ENCODE data around the gene IFT22. TPM values are rescaled to one million over a fixed set of nuclear protein-coding genes. Genes with fewer than 3 reads are reported as not detected.

IFT22 gene
- total RNA-seq, 2 experiments from 2014 or later = 6.1 to 6.3 TPM

DNA sequence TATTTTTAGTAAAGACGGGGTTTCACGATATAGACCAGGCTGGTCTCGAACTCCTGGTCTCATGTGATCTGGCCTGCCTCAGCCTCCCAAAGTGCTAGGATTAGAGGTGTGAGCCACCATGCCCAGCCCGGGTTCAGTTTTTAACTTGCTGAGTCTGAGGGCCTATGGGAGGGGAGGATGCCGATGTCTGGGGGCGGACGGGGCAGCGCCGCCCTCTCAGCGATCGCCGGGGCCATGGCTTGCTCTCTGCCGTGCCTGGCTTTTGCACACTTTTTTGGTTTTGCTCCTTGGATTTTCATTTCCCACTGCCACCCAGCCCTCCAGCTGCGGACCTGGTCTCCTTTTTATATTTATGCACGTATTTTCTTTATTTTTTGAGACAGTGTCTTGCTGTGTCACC is 25.9 kb upstream of the IFT22 start:
- Mint-ChIP-seq H3K27ac (no peak overlapping the region), H3K27me3 (peaks cover 5% of the 10 kb centered on the region), H3K9me3 (no peaks in the 10 kb centered on the region), H3K36me3 (no peaks in the 10 kb centered on the region), H3K4me1 (peaks cover 7% of the 10 kb centered on the region), H3K4me3 (no peak overlapping the region)
- ATAC-seq (ENCODE audit: low read depth) (no peak), DNase-seq (no peak)
- POLR2A ChIA-PET = interaction anchor here (0.5 kb wide), 1 partner anchor 14 kb away, joined by 3 read pairs; no protein-coding TSS in a partner anchor

DNA sequence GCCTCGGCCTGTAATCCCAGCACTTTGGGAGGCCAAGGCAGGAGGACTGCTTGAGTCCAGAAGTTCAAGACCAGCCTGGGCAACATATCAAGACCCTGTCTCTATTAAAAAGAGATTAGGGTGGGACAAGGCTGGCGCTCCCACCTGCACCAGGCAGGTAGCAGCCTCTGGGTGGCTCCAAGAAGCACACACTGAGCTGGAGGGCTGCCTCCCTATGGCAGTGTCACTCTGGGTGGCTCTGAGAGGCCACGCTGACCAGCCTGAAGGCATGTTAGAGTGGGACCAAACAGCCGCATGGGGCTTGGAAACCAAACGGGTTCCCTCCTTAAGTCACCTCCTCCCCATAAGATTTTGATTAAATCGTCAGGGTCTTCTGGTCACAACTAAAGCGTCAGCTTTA is 21.3 kb upstream of the IFT22 start:
- Mint-ChIP-seq H3K27ac (no peak overlapping the region), H3K36me3 (no peaks in the 10 kb centered on the region), H3K27me3 (peaks cover 2% of the 10 kb centered on the region), H3K4me1 (no peaks in the 10 kb centered on the region), H3K9me3 (no peaks in the 10 kb centered on the region), H3K4me3 (no peak overlapping the region)
- POLR2A ChIA-PET = no interaction called here
- ATAC-seq (ENCODE audit: low read depth) = no peak
- DNase-seq = no peak

DNA sequence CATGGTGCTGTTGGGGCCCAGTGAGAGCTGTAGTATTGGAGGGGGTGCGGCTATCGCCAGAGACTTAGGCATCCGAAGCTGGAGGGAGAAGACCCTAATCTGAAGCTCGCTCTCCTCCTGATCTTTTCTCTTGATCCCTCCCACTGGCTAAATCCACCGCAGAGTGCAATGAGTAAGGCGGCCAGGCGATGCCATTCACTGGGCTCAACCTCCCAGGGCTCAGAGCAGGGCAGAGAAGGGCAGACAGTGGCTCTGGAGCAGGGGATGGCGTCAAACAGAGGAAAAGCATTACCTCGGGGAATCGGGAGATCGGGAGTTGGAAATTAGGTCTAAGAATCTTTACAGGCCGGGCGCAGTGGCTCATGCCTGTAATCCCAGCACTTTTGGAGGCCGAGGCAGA is 18.8 kb upstream of the IFT22 start:
- ATAC-seq (ENCODE audit: low read depth) = no peak

DNA sequence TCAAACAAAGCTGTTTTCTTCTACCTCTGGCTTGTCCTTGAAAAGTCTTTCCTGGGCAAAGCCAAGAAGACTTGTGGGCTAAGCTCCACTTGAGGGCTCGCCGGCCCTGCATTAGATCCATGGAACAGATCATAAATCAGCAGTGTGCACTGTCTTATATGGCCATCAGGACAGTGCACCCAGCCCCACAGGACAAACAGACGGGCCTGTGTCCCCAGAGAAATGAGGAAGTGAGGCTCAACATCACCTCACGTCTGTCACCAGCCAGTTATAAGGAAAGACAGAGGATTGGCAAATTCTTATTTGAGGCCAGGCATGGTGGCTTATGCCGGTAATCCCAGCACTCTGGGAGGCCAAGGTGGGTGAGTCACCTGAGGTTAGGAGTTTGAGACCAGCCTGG is 12.3 kb upstream of the IFT22 start:
- POLR2A ChIA-PET = interaction anchor here (0.6 kb wide), 1 partner anchor 14 kb away, joined by 3 read pairs; no protein-coding TSS in a partner anchor
- ATAC-seq (ENCODE audit: low read depth) (no peak), DNase-seq (no peak)
- H3K27ac Mint-ChIP-seq = no peak overlapping the region
- H3K9me3 Mint-ChIP-seq = no peaks in the 10 kb centered on the region
- peaks cover 3% of the 10 kb centered on the region for H3K4me1 Mint-ChIP-seq
- no peak overlapping the region for H3K4me3 Mint-ChIP-seq
- no peaks in the 10 kb centered on the region for H3K36me3 Mint-ChIP-seq
- H3K27me3 Mint-ChIP-seq = peaks cover 3% of the 10 kb centered on the region

More for the DNA sequence above, 18.8 kb upstream of the IFT22 start:
- H3K4me1 Mint-ChIP-seq = no peaks in the 10 kb centered on the region
- H3K27ac Mint-ChIP-seq = no peak overlapping the region
- no peaks in the 10 kb centered on the region for H3K36me3 Mint-ChIP-seq
- no peaks in the 10 kb centered on the region for H3K9me3 Mint-ChIP-seq
- H3K4me3 Mint-ChIP-seq = no peak overlapping the region
- no peak for DNase-seq
- peaks cover 2% of the 10 kb centered on the region for H3K27me3 Mint-ChIP-seq
- POLR2A ChIA-PET = no interaction called here

DNA sequence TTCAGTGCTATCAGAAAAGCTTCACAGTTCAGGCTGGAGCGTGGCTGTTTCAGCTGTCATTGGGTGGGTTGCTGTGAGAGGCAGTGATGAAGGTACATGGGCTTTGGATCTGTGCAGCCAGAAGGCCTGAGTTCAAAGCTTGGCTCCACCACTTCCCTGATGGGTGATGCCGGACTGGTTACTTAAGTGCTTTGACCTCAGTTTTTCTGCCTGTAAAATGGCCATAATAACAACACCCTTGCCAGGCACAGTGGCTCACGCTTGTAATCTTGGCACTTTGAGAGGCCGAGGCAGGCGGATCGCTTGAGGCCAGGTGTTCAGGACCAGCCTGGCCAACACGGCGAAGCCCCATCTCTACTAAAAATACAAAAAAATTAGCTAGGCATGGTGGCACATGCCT is 10.4 kb upstream of the IFT22 start:
- H3K9me3 Mint-ChIP-seq = no peaks in the 10 kb centered on the region

DNA sequence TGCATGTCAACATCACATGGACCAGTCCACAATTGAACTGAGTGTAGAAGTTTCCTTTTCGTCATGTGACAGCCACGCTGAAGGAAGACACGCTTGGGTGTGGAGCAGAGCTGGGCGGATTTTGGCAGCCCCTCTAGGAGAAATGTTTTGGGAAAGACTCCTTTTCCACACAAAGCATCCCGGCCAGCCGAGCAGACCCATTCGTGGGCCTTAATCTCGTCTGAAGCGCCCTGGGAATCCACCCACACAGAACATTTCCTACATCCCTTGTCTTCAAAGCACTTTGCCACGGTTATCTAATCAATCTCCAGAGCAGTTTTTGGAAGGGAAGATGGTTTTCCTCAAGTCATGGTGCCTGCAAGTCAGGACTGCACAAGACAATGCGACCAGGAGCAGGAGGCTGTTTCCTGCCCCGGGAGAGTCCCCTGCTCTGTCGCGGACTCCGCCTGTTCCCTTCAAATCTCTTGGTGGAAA is 8.4 kb upstream of the IFT22 start:
- Mint-ChIP-seq H3K27me3 (peaks cover 3% of the 10 kb centered on the region), H3K36me3 (no peaks in the 10 kb centered on the region), H3K27ac (no peak overlapping the region), H3K4me1 (peaks cover 3% of the 10 kb centered on the region), H3K4me3 (no peak overlapping the region), H3K9me3 (no peaks in the 10 kb centered on the region)
- ATAC-seq (ENCODE audit: low read depth) (no peak), DNase-seq (no peak)
- POLR2A ChIA-PET = no interaction called here

More for the DNA sequence above, 10.4 kb upstream of the IFT22 start:
- no peak overlapping the region for H3K27ac Mint-ChIP-seq
- H3K4me3 Mint-ChIP-seq = no peak overlapping the region
- POLR2A ChIA-PET = no interaction called here
- ATAC-seq (ENCODE audit: low read depth) (no peak), DNase-seq (no peak)
- peaks cover 3% of the 10 kb centered on the region for H3K27me3 Mint-ChIP-seq
- H3K36me3 Mint-ChIP-seq = no peaks in the 10 kb centered on the region
- peaks cover 3% of the 10 kb centered on the region for H3K4me1 Mint-ChIP-seq

DNA sequence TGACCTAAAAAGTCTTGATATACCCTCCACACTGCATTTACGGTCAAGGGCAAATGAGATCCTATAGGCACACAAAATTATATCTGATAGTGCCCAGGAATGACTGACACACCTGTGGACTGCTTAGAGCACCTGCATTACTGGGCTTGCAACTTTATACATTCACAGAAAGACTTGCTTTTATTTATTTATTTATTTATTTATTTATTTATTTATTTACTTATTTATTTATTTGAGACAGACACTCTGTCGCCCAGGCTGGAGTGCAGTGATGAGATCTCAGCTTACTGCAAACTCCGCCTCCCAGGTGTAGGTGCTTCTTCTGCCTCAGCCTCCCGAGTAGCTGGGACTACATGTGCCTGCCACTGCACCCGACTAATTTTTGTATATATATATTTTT is 6.5 kb upstream of the IFT22 start:
- Mint-ChIP-seq H3K4me3 (no peak overlapping the region), H3K4me1 (peaks cover 3% of the 10 kb centered on the region), H3K27me3 (no peaks in the 10 kb centered on the region), H3K9me3 (no peaks in the 10 kb centered on the region), H3K36me3 (no peaks in the 10 kb centered on the region), H3K27ac (no peak overlapping the region)
- POLR2A ChIA-PET = no interaction called here
- no peak for DNase-seq
- ATAC-seq (ENCODE audit: low read depth) = no peak

DNA sequence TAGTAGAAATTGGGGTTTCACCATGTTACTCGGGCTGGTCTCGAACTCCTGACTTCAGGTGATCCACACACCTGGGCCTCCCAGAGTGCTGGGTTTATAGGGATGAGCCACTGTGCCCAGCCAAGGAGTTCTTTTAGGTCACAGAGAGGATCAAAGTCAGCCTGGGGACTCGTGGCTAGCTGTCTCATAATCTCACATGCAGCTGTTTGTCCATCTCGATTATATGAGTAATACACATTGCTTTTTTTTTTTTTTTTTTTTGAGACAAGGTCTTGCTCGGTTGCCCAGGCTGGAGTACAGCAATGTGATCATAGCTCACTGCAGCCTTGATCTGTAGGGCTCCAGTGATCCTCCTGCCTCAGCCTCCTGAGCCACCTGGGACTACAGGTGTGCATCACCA is 2.2 kb downstream of the IFT22 start:
- Mint-ChIP-seq H3K9me3 (no peaks in the 10 kb centered on the region), H3K27ac (no peak overlapping the region), H3K4me1 (peaks cover 7% of the 10 kb centered on the region), H3K4me3 (no peak overlapping the region), H3K27me3 (no peaks in the 10 kb centered on the region), H3K36me3 (peaks cover 3% of the 10 kb centered on the region)
- POLR2A ChIA-PET = interaction anchor here (0.6 kb wide), 1 partner anchor 172 kb away, joined by 4 read pairs; no protein-coding TSS in a partner anchor
- ATAC-seq (ENCODE audit: low read depth) (no peak), DNase-seq (no peak)

DNA sequence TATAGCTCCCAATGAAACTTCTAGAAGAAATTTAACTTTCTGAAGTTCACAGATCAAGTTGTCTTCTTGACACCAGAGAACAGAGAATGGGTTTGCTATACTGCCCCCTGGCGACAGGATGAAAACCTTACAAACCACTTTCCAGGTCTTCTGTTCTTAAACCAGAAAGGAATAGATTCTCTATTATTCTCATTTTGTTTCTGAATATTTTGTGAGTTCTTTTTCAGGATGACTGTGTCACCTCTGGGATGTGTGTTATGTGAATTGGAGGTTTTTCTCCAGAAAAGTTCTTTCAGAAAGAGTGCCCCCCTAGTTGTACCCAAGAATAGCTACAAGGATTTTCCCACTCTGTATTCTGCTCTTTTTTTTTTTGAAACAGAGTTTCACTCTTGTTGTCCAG is 6.3 kb downstream of the IFT22 start:
- Mint-ChIP-seq H3K4me3 (no peak overlapping the region), H3K9me3 (peaks cover 6% of the 10 kb centered on the region), H3K27me3 (no peaks in the 10 kb centered on the region), H3K36me3 (peaks cover 13% of the 10 kb centered on the region), H3K27ac (no peak overlapping the region), H3K4me1 (no peaks in the 10 kb centered on the region)
- DNase-seq (no peak), ATAC-seq (ENCODE audit: low read depth) (no peak)
- POLR2A ChIA-PET = no interaction called here

DNA sequence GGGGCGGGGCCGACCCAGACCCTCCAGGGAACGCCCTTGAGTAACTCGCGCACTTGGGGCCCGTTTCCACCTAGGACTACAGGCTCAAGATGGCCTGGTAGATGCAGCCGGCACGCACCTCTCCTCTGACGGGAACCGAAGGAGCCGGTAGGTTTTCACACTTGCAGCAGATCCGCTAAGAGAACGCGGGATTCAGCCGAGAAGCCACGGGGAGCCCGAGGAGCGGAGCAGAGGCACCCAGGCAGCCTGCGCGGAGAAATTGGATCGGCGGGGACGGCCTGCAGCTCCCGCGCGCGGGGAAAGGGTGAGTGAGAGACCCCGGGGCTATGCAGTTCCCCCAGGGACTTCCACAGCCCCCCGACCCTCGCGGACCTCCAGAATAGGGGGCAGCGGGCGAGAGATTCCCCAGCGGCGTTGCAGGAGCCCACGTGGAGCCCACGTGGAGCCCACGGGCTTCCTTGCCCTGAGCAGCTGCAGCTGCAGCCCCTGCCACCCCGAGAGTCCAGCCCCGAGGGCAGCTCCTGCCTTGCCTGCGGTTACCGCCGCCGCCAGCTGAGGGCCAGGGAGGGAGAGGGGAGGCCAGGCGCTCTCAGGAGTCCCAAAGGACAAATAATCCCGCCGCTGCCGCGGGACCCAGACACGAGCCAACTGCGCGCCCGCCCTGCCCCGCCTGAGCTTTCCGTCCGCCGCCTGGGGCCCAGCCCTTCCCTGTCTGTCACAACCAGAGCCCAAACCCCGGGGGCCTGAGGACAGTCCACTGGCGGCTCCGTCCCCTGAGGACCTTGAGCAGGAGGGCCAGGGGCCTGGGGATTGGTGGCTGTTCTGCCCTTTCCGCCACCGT is 13.1 kb downstream of the IFT22 start:
- H3K36me3 Mint-ChIP-seq = peaks cover 17% of the 10 kb centered on the region
- ATAC-seq (ENCODE audit: low read depth) (peak; percentile 67), DNase-seq (peak; percentile 49)
- peak overlapping the region; percentile 87 for H3K4me3 Mint-ChIP-seq
- peaks cover 21% of the 10 kb centered on the region for H3K9me3 Mint-ChIP-seq
- peak overlapping the region; percentile 70 for H3K27ac Mint-ChIP-seq
- POLR2A ChIA-PET = no interaction called here
- peaks cover 22% of the 10 kb centered on the region for H3K27me3 Mint-ChIP-seq
- H3K4me1 Mint-ChIP-seq = peaks cover 4% of the 10 kb centered on the region

DNA sequence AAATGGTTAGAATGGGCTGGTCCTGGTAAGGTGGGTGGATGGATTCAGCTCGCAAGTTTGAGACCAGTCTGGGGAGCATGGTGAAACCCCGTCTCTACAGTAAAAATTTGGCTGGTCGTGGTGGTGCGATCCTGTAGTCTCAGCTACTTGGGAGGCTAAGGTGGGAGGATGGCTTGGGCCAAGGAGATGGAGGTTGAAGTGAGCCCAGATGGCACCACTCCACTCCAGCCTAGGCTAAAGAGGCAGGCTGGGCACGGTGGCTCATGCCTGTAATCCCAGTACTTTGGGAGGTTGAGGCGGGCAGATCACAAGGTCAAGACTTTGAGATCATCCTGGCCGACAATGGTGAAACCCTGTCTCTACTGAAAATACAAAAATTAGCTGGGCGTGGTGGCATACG is 15.3 kb downstream of the IFT22 start:
- ATAC-seq (ENCODE audit: low read depth) (no peak), DNase-seq (no peak)
- Mint-ChIP-seq H3K4me1 (peaks cover 4% of the 10 kb centered on the region), H3K9me3 (peaks cover 20% of the 10 kb centered on the region), H3K27me3 (peaks cover 37% of the 10 kb centered on the region), H3K4me3 (no peak overlapping the region), H3K36me3 (peaks cover 12% of the 10 kb centered on the region), H3K27ac (no peak overlapping the region)
- POLR2A ChIA-PET = no interaction called here

DNA sequence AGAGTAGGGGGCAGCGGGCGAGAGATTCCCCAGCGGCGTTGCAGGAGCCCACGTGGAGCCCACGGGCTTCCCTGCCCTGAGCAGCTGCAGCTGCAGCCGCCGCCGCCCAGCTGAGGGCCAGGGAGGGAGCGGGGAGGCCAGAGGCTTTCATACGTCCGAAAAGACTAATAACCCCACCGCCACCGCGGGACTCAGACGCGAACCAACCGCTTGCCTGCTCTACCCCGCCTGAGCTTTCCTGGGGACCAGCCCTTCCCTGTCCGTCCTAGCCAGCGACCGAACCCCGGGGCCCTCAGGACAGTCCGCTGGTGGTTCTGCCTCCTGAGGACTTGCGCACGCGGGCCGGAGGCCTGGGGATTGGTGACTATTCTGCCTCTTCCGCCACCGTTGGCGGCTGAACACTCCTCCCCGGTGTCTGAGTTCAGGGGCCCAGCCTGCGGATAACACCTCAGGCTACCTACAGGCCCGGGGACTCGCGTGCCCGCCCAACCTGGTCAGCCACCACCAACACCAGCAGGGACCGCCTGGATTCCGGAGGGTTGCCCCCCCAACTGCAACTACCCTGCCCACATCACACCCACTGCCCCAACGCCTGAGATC is 18.4 kb downstream of the IFT22 start:
- H3K36me3 Mint-ChIP-seq = peaks cover 10% of the 10 kb centered on the region
- peaks cover 6% of the 10 kb centered on the region for H3K4me1 Mint-ChIP-seq
- ATAC-seq (ENCODE audit: low read depth) (no peak), DNase-seq (no peak)
- peaks cover 17% of the 10 kb centered on the region for H3K9me3 Mint-ChIP-seq
- H3K4me3 Mint-ChIP-seq = peak overlapping the region; percentile 18
- peaks cover 62% of the 10 kb centered on the region for H3K27me3 Mint-ChIP-seq
- peak overlapping the region; percentile 32 for H3K27ac Mint-ChIP-seq
- POLR2A ChIA-PET = no interaction called here

DNA sequence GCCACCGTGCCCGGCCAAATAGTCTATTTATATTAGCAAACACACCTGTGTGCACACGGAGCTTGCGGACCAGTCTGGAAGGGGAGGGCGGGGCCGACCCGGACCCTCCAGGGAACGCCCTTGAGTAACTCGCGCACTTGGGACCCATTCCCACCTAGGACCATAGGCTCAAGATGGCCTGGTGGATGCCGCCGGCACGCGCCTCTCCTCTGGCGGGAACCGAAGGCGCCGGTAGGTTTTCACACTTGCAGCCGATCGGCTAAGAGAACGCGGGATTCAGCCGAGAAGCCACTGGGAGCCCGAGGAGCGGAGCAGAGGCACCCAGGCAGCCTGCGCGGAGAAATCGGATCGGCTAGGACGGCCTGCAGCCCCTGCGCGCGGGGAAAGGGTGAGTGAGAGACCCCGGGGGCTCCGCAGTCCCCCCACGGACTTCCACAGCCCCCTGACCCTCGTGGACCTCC is 18.9 kb downstream of the IFT22 start:
- peaks cover 3% of the 10 kb centered on the region for H3K4me1 Mint-ChIP-seq
- no peak overlapping the region for H3K4me3 Mint-ChIP-seq
- POLR2A ChIA-PET = no interaction called here
- DNase-seq (no peak), ATAC-seq (ENCODE audit: low read depth) (no peak)
- H3K27ac Mint-ChIP-seq = no peak overlapping the region
- peaks cover 10% of the 10 kb centered on the region for H3K36me3 Mint-ChIP-seq
- peaks cover 63% of the 10 kb centered on the region for H3K27me3 Mint-ChIP-seq
- H3K9me3 Mint-ChIP-seq = peaks cover 17% of the 10 kb centered on the region
